ENCODE results near the gene APBB2. TPM values are rescaled to one million over a fixed set of nuclear protein-coding genes. Genes with fewer than 3 reads are reported as not detected.

APBB2 gene
- total and polyA plus RNA-seq, 2 experiments from 2014 or later = 35.8 to 74.8 TPM

DNA sequence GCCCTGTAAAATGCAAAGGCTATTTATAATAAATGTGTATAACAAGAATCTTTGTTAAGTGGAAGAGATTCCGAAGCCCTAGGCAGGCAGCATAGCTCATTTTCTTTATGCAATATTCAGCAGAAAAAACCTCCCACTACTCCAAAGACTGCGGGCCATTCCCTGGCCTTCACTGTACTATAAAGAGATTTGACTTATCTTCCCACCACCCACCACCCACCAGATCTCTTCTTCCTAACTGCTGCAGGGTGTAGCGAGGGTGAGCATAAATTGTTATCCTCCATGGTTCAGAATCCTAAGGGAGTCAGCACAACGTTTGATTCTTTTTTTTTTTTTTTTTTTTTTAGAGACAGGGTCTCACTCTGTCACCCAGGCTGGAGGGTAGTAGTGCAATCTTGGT is 349.8 kb downstream of the APBB2 start:
- H2AFZ ChIP-seq = no peak overlapping the region
- no peaks in the 10 kb centered on the region for H3K36me3 ChIP-seq (ENCODE audit: insufficient read depth)
- no peak overlapping the region for H3K27ac ChIP-seq (ENCODE audit: low read depth)
- no peak for TF ChIP-seq STAT1 (IDR thresholded peaks at IDR 0.05; ENCODE audit: unreplicated experiment)
- H3K79me2 ChIP-seq (replicated peaks; ENCODE audit: insufficient read depth) = no peaks in the 10 kb centered on the region
- Mint-ChIP-seq H3K36me3 (ENCODE audit: low read depth) (no peaks in the 10 kb centered on the region), H3K9me3 (no peaks in the 10 kb centered on the region), H3K4me3 (no peak overlapping the region), H3K27ac (peak overlapping the region; percentile 11; the same call in 1 of the 2 replicates), H3K27me3 (ENCODE audit: insufficient read depth, low read depth, poor library complexity) (no peaks in the 10 kb centered on the region), H3K4me1 (no peaks in the 10 kb centered on the region; the same call in 2 of the 3 replicates)
- H3K9me2 ChIP-seq (ENCODE audit: insufficient read depth) = no peaks in the 10 kb centered on the region
- H3K27me3 ChIP-seq (ENCODE audit: insufficient read depth) = no peaks in the 10 kb centered on the region
- H3K4me1 ChIP-seq (ENCODE audit: insufficient read depth) = no peaks in the 10 kb centered on the region
- no peak for DNase-seq (ENCODE audit: low spot score)
- no peak for ATAC-seq
- peaks cover 5% of the 10 kb centered on the region; the same call in 1 of the 2 replicates for H4K20me1 ChIP-seq (replicated peaks; ENCODE audit: insufficient read depth)
- H3K4me2 ChIP-seq = no peak overlapping the region
- no peak overlapping the region for H3K4me3 ChIP-seq
- no peaks in the 10 kb centered on the region for H3F3A ChIP-seq (replicated peaks; ENCODE audit: low read depth)

DNA sequence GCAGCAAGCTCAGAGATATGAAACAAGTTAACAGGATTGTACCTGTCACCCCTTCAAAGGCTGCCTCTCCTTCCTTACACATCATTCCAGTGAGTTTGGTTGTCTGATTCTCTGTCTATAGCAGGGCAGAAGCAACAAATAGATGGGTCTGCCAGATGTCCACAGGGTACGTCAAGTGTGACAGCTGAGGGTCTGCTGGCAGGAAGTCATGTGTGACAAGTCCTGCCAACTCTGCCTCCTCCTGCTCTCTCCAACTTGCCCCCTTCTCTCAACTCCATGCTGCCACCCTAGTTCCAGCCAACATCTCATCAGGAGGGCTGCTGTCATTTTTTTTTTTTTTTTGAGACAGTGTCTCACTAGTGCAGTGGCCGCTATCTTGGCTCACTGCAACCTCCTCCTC is 355.4 kb downstream of the APBB2 start:
- H3K4me3 ChIP-seq = no peak overlapping the region
- no peaks in the 10 kb centered on the region for H3K9me2 ChIP-seq (ENCODE audit: insufficient read depth)
- no peaks in the 10 kb centered on the region for H3K9me3 Mint-ChIP-seq
- DNase-seq (ENCODE audit: low spot score) = no peak
- H3K27me3 Mint-ChIP-seq (ENCODE audit: insufficient read depth, low read depth, poor library complexity) = peaks cover 13% of the 10 kb centered on the region
- H3K36me3 ChIP-seq (ENCODE audit: insufficient read depth) = peaks cover 3% of the 10 kb centered on the region; the same call in 1 of the 2 replicates
- H3K4me2 ChIP-seq = no peak overlapping the region
- no peak for ATAC-seq
- TF ChIP-seq STAT1 (IDR thresholded peaks at IDR 0.05; ENCODE audit: unreplicated experiment) = no peak
- no peak overlapping the region for H2AFZ ChIP-seq
- H3K27ac Mint-ChIP-seq = no peak overlapping the region
- no peak overlapping the region for H3K27ac ChIP-seq (ENCODE audit: low read depth)
- H3K4me1 Mint-ChIP-seq = peaks cover 12% of the 10 kb centered on the region
- H3K4me1 ChIP-seq (ENCODE audit: insufficient read depth) = peaks cover 10% of the 10 kb centered on the region
- no peaks in the 10 kb centered on the region for H3F3A ChIP-seq (replicated peaks; ENCODE audit: low read depth)
- peaks cover 8% of the 10 kb centered on the region; the same call in 2 of the 3 replicates for H3K36me3 Mint-ChIP-seq (ENCODE audit: low read depth)
- H3K79me2 ChIP-seq (replicated peaks; ENCODE audit: insufficient read depth) = peaks cover 25% of the 10 kb centered on the region
- H3K4me3 Mint-ChIP-seq = no peak overlapping the region
- no peaks in the 10 kb centered on the region; the same call in none of the 2 replicates for H4K20me1 ChIP-seq (replicated peaks; ENCODE audit: insufficient read depth)
- H3K27me3 ChIP-seq (ENCODE audit: insufficient read depth) = no peaks in the 10 kb centered on the region

DNA sequence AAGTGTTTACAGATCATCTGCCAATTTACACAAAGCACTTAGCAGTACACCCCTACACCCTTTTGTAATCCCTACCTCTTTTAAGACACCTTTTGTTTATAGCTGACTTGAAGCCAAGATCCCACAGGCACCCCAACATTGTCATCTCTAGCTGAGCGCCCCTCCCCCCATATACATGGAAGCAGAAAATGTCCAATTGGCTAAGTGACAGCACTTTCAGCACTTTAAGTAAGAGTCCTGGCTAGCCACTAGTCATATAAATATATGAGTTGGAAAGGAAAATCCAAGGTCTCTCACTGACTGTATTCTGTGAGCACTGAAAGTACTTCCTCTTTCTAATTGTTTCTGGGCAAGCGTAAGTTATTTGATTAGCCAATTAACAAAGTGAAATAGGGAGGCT is 356.4 kb downstream of the APBB2 start:
- Histone ChIP-seq H2AFZ (no peak overlapping the region), H3K4me1 (ENCODE audit: insufficient read depth) (peaks cover 10% of the 10 kb centered on the region), H3K4me3 (no peak overlapping the region), H3F3A (replicated peaks; ENCODE audit: low read depth) (no peaks in the 10 kb centered on the region), H3K79me2 (replicated peaks; ENCODE audit: insufficient read depth) (peaks cover 35% of the 10 kb centered on the region), H3K36me3 (ENCODE audit: insufficient read depth) (peaks cover 5% of the 10 kb centered on the region; the same call in 1 of the 2 replicates), H3K9me2 (ENCODE audit: insufficient read depth) (no peaks in the 10 kb centered on the region), H3K27me3 (ENCODE audit: insufficient read depth) (no peaks in the 10 kb centered on the region), H3K27ac (ENCODE audit: low read depth) (no peak overlapping the region), H4K20me1 (replicated peaks; ENCODE audit: insufficient read depth) (no peaks in the 10 kb centered on the region; the same call in none of the 2 replicates), H3K4me2 (no peak overlapping the region)
- Mint-ChIP-seq H3K27me3 (ENCODE audit: insufficient read depth, low read depth, poor library complexity) (peaks cover 18% of the 10 kb centered on the region), H3K4me3 (no peak overlapping the region), H3K9me3 (no peaks in the 10 kb centered on the region), H3K4me1 (peaks cover 12% of the 10 kb centered on the region), H3K27ac (no peak overlapping the region), H3K36me3 (ENCODE audit: low read depth) (peaks cover 16% of the 10 kb centered on the region)
- TF ChIP-seq, protein P1, sequence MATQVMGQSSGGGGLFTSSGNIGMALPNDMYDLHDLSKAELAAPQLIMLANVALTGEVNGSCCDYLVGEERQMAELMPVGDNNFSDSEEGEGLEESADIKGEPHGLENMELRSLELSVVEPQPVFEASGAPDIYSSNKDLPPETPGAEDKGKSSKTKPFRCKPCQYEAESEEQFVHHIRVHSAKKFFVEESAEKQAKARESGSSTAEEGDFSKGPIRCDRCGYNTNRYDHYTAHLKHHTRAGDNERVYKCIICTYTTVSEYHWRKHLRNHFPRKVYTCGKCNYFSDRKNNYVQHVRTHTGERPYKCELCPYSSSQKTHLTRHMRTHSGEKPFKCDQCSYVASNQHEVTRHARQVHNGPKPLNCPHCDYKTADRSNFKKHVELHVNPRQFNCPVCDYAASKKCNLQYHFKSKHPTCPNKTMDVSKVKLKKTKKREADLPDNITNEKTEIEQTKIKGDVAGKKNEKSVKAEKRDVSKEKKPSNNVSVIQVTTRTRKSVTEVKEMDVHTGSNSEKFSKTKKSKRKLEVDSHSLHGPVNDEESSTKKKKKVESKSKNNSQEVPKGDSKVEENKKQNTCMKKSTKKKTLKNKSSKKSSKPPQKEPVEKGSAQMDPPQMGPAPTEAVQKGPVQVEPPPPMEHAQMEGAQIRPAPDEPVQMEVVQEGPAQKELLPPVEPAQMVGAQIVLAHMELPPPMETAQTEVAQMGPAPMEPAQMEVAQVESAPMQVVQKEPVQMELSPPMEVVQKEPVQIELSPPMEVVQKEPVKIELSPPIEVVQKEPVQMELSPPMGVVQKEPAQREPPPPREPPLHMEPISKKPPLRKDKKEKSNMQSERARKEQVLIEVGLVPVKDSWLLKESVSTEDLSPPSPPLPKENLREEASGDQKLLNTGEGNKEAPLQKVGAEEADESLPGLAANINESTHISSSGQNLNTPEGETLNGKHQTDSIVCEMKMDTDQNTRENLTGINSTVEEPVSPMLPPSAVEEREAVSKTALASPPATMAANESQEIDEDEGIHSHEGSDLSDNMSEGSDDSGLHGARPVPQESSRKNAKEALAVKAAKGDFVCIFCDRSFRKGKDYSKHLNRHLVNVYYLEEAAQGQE (IDR thresholded peaks at IDR 0.05; ENCODE audit: unreplicated experiment) = no peak
- TF ChIP-seq CREB1 (CRISPR knock-in tag; IDR thresholded peaks at IDR 0.05; ENCODE audit: low read depth) = no peak
- TF ChIP-seq NANOG (IDR thresholded peaks at IDR 0.05; ENCODE audit: borderline replicate concordance) = no peak
- ATAC-seq (no peak), DNase-seq (ENCODE audit: low spot score) (no peak)
